T-helper 17 cell (primary cell): ENCODE measurements around the gene DPEP2NB. TPM values are rescaled to one million over a fixed set of nuclear protein-coding genes. Genes with fewer than 3 reads are reported as not detected.

Source experiments
- ATAC-seq: fragments of 150-1000 bp; cut with Tn5 transposase; 2 replicates; pipeline ENCODE4 v1.10.0; 2021; ENCODE audit warnings: mild to moderate bottlenecking, moderate library complexity
- DNase-seq, 3 donors: peaks; one replicate each; pipeline versions ENCODE4 v3.0.0 to v3.0.0-alpha.2; 2020 to 2021
- H3K9me3 ChIP-seq: one replicate; pipeline ENCODE4 v1.7.0; 2013; ENCODE audit warnings: low read length, mild to moderate bottlenecking; ENCODE audit not compliant: control insufficient read depth, poor library complexity, severe bottlenecking
- H3K27ac Mint-ChIP-seq: one replicate; pipeline ENCODE4 v1.8.0; 2022; ENCODE audit warnings: mild to moderate bottlenecking, moderate library complexity, mixed read lengths
- H3K27me3 Mint-ChIP-seq: one replicate; pipeline ENCODE4 v1.8.0; 2022; ENCODE audit warnings: mixed read lengths
- H3K36me3 Mint-ChIP-seq: one replicate; pipeline ENCODE4 v1.8.0; 2022; ENCODE audit warnings: low read depth, mixed read lengths
- H3K4me1 Mint-ChIP-seq: one replicate; pipeline ENCODE4 v1.8.0; 2022; ENCODE audit warnings: mild to moderate bottlenecking, mixed read lengths
- H3K4me3 Mint-ChIP-seq: one replicate; pipeline ENCODE4 v1.8.0; 2022; ENCODE audit warnings: mild to moderate bottlenecking, moderate library complexity, mixed read lengths
- total RNA-seq, 4 donors: library from RNA in 2 of 4; stranded (reverse) in 2 of 4; gene quantifications; one replicate each; pipeline ENCODE4 v1.2.3 and lab custom pipeline; 2022 to 2026

The DPEP2NB gene
- total RNA-seq (not detected), total RNA-seq (lab: John Stamatoyannopoulos, UW) (0 reads per million in 2 donors)

- no peak for ATAC-seq
- no peaks in the 10 kb centered on the region for H3K9me3 ChIP-seq
- Mint-ChIP-seq H3K27me3 (no peaks in the 10 kb centered on the region), H3K27ac (peak within 1 kb of the TSS; percentile 34), H3K36me3 (no peaks in the 10 kb centered on the region), H3K4me3 (no peak within 1 kb of the TSS), H3K4me1 (peaks cover 5% of the 10 kb centered on the region)
- DNase-seq: no peak
Measured at GRCh38 chr16:68015681-68016080, at the start of gene DPEP2NB. Gene DPEP2NB (minus strand): TSS chr16:68015911. CDS start chr16:68015770, 141 bp downstream.

- Mint-ChIP-seq H3K27me3 (no peaks in the 10 kb centered on the region), H3K4me1 (peaks cover 39% of the 10 kb centered on the region)
Measured at GRCh38 chr16:68064791-68065365, 49.2 kb upstream of the DPEP2NB start.

GRCh38 chr16:68062910-68063393 lies 47.2 kb upstream of the DPEP2NB start:
- Mint-ChIP-seq H3K27ac (no peak overlapping the region), H3K27me3 (no peaks in the 10 kb centered on the region), H3K4me1 (peaks cover 36% of the 10 kb centered on the region), H3K36me3 (peaks cover 2% of the 10 kb centered on the region), H3K4me3 (peak overlapping the region; percentile 42)
- ATAC-seq: peak; percentile 59
- H3K9me3 ChIP-seq: no peaks in the 10 kb centered on the region
- no peak for DNase-seq

More at GRCh38 chr16:68064791-68065365, 49.2 kb upstream of the DPEP2NB start:
- Mint-ChIP-seq H3K27ac (peak overlapping the region; percentile 74), H3K4me3 (no peak overlapping the region), H3K36me3 (peaks cover 2% of the 10 kb centered on the region)
- DNase-seq: peak; percentile 43 to 64 (median 51)
- peak; percentile 89 for ATAC-seq
- H3K9me3 ChIP-seq: no peaks in the 10 kb centered on the region

- H3K27ac Mint-ChIP-seq: peak overlapping the region; percentile 60
- peaks cover 36% of the 10 kb centered on the region for H3K4me1 Mint-ChIP-seq
- H3K27me3 Mint-ChIP-seq: no peaks in the 10 kb centered on the region
- H3K9me3 ChIP-seq: no peaks in the 10 kb centered on the region
- no peak overlapping the region for H3K4me3 Mint-ChIP-seq
- no peak for DNase-seq
- no peaks in the 10 kb centered on the region for H3K36me3 Mint-ChIP-seq
- ATAC-seq: no peak
Measured at GRCh38 chr16:68061396-68061795, 45.7 kb upstream of the DPEP2NB start.

GRCh38 chr16:68059804-68060203 lies 44.1 kb upstream of the DPEP2NB start:
- Mint-ChIP-seq H3K36me3 (peaks cover 4% of the 10 kb centered on the region), H3K4me1 (peaks cover 29% of the 10 kb centered on the region), H3K27me3 (no peaks in the 10 kb centered on the region), H3K4me3 (no peak overlapping the region), H3K27ac (peak overlapping the region; percentile 49)
- ATAC-seq (no peak), DNase-seq (no peak)
- no peaks in the 10 kb centered on the region for H3K9me3 ChIP-seq

GRCh38 chr16:68055395-68055794 lies 39.7 kb upstream of the DPEP2NB start:
- no peaks in the 10 kb centered on the region for H3K27me3 Mint-ChIP-seq
- peak overlapping the region; percentile 9 for H3K4me3 Mint-ChIP-seq
- H3K4me1 Mint-ChIP-seq: peaks cover 9% of the 10 kb centered on the region
- DNase-seq: no peak
- H3K9me3 ChIP-seq: no peaks in the 10 kb centered on the region
- peaks cover 7% of the 10 kb centered on the region for H3K36me3 Mint-ChIP-seq
- ATAC-seq: no peak
- H3K27ac Mint-ChIP-seq: no peak overlapping the region

- DNase-seq (no peak), ATAC-seq (no peak)
- H3K27ac Mint-ChIP-seq: no peak overlapping the region
- no peak overlapping the region for H3K4me3 Mint-ChIP-seq
- H3K27me3 Mint-ChIP-seq: no peaks in the 10 kb centered on the region
- no peaks in the 10 kb centered on the region for H3K9me3 ChIP-seq
- H3K36me3 Mint-ChIP-seq: peaks cover 3% of the 10 kb centered on the region
- H3K4me1 Mint-ChIP-seq: peaks cover 6% of the 10 kb centered on the region
Measured at GRCh38 chr16:68049449-68049848, 33.7 kb upstream of the DPEP2NB start.

- Mint-ChIP-seq H3K27me3 (no peaks in the 10 kb centered on the region), H3K4me1 (peaks cover 6% of the 10 kb centered on the region), H3K36me3 (peaks cover 3% of the 10 kb centered on the region), H3K4me3 (no peak overlapping the region), H3K27ac (peak overlapping the region; percentile 68)
- DNase-seq: no peak
- no peaks in the 10 kb centered on the region for H3K9me3 ChIP-seq
- no peak for ATAC-seq
Measured at GRCh38 chr16:68047987-68048386, 32.3 kb upstream of the DPEP2NB start.

- no peak for ATAC-seq
- H3K27me3 Mint-ChIP-seq: no peaks in the 10 kb centered on the region
- H3K9me3 ChIP-seq: no peaks in the 10 kb centered on the region
- no peak for DNase-seq
- H3K4me1 Mint-ChIP-seq: peaks cover 6% of the 10 kb centered on the region
- H3K27ac Mint-ChIP-seq: no peak overlapping the region
- no peak overlapping the region for H3K4me3 Mint-ChIP-seq
- H3K36me3 Mint-ChIP-seq: peaks cover 3% of the 10 kb centered on the region
Measured at GRCh38 chr16:68046106-68046505, 30.4 kb upstream of the DPEP2NB start.

GRCh38 chr16:68041783-68042182 lies 26.1 kb upstream of the DPEP2NB start:
- Mint-ChIP-seq H3K27me3 (no peaks in the 10 kb centered on the region), H3K36me3 (peaks cover 2% of the 10 kb centered on the region), H3K4me1 (peaks cover 12% of the 10 kb centered on the region), H3K27ac (no peak overlapping the region), H3K4me3 (no peak overlapping the region)
- ATAC-seq (no peak), DNase-seq (no peak)
- H3K9me3 ChIP-seq: no peaks in the 10 kb centered on the region

- Mint-ChIP-seq H3K36me3 (peaks cover 2% of the 10 kb centered on the region), H3K27me3 (no peaks in the 10 kb centered on the region), H3K27ac (no peak overlapping the region), H3K4me1 (peaks cover 12% of the 10 kb centered on the region), H3K4me3 (no peak overlapping the region)
- ATAC-seq (peak; percentile 99), DNase-seq (peak; percentile 76 to 89 (median 76))
- H3K9me3 ChIP-seq: no peaks in the 10 kb centered on the region
Measured at GRCh38 chr16:68040506-68041288, 25.0 kb upstream of the DPEP2NB start.

GRCh38 chr16:68037841-68038597 lies 22.3 kb upstream of the DPEP2NB start:
- Mint-ChIP-seq H3K4me3 (no peak overlapping the region), H3K36me3 (peaks cover 2% of the 10 kb centered on the region), H3K27me3 (no peaks in the 10 kb centered on the region), H3K27ac (no peak overlapping the region), H3K4me1 (peaks cover 14% of the 10 kb centered on the region)
- no peak for ATAC-seq
- DNase-seq: no peak
- no peaks in the 10 kb centered on the region for H3K9me3 ChIP-seq

- no peak for DNase-seq
- H3K4me1 Mint-ChIP-seq: peaks cover 12% of the 10 kb centered on the region
- no peak for ATAC-seq
- H3K27me3 Mint-ChIP-seq: no peaks in the 10 kb centered on the region
- H3K4me3 Mint-ChIP-seq: no peak overlapping the region
- no peaks in the 10 kb centered on the region for H3K9me3 ChIP-seq
- H3K27ac Mint-ChIP-seq: no peak overlapping the region
- peaks cover 5% of the 10 kb centered on the region for H3K36me3 Mint-ChIP-seq
Measured at GRCh38 chr16:68035227-68035626, 19.5 kb upstream of the DPEP2NB start.
